ENCODE results near the gene ABHD14A. TPM values are rescaled to one million over a fixed set of nuclear protein-coding genes. Genes with fewer than 3 reads are reported as not detected.
A peak's percentile ranks its signal among the peaks of the same experiment; 100 is the strongest.

ABHD14A gene
- total and polyA plus RNA-seq, 2 of the 13 experiments (the other 11 are each of a cell fraction or from before 2014, with no cell fraction given), result 29.5 to 46.9 TPM

DNA sequence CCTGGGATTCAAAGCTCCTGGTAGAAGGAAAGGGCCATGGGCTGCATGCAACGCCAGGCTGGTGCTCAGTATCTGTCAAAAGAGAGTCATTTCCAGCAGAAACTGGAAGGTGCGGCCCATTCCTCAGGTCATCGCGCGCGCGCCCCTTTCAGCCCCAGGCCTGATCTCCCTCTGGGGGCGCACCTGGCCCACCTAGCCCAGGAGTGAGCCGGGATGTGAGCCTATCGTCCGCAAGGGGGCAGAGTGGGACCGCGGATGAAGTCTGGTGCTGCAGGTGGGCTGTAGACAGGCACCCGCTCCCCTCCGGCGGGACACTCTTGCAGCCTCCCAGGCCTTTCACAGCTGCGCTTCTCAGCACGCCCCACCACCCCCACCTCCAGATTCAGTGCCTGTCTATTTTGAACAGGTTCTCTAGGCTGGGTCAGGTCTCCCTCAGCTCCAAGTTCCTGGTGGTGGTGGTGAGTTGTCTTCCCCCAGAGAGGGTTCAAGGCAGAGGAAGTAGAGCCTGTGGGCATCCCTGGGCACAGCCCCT is 26.6 kb downstream of the ABHD14A start (continued):
- TF ChIP-seq BORCS8-MEF2B (CRISPR knock-in tag; IDR thresholded peaks at IDR 0.05) (peak; percentile 22; the same call in 1 of the 2 replicates), ESRRA (CRISPR knock-in tag; IDR thresholded peaks at IDR 0.05; ENCODE audit: low read depth) (0 out of 2 replicates have a peak, but pooled peaks have one; percentile 34), SMC3 (IDR thresholded peaks at IDR 0.05; ENCODE audit: low read length) (peak; percentile 62; the same call in 1 of the 2 replicates), IRF2 (CRISPR knock-in tag; IDR thresholded peaks at IDR 0.05) (0 out of 2 replicates have a peak, but pooled peaks have one; percentile 39), ZSCAN25 (CRISPR knock-in tag; IDR thresholded peaks at IDR 0.05) (peak; percentile 28; the same call in 1 of the 2 replicates), SP2 (CRISPR knock-in tag; IDR thresholded peaks at IDR 0.05) (no peak), ARHGAP35 (CRISPR knock-in tag; IDR thresholded peaks at IDR 0.05; ENCODE audit: borderline replicate concordance) (peak; percentile 60; the same call in 1 of the 2 replicates), ZBTB38 (CRISPR knock-in tag; IDR thresholded peaks at IDR 0.05) (0 out of 2 replicates have a peak, but pooled peaks have one; percentile 13), ZNF614 (CRISPR knock-in tag; IDR thresholded peaks at IDR 0.05; ENCODE audit: borderline replicate concordance) (peak; percentile 39; the same call in 1 of the 2 replicates), HNF1B (CRISPR knock-in tag; IDR thresholded peaks at IDR 0.05) (peak; percentile 27; the same call in 1 of the 2 replicates), GABPA (IDR thresholded peaks at IDR 0.05; ENCODE audit: low read depth, low read length) (no peak), GABPA (CRISPR knock-in tag; IDR thresholded peaks at IDR 0.05; ENCODE audit: low read depth) (0 out of 2 replicates have a peak, but pooled peaks have one; percentile 11), SAP130 (CRISPR knock-in tag; IDR thresholded peaks at IDR 0.05; ENCODE audit: low read depth) (peak; percentile 44), JARID2 (CRISPR knock-in tag; IDR thresholded peaks at IDR 0.05; ENCODE audit: insufficient replicate concordance) (peak; percentile 60), ZNF292 (CRISPR knock-in tag; IDR thresholded peaks at IDR 0.05; ENCODE audit: borderline replicate concordance, low read depth) (peak; percentile 15; the same call in 1 of the 2 replicates), ZBTB25 (CRISPR knock-in tag; IDR thresholded peaks at IDR 0.05) (0 out of 2 replicates have a peak, but pooled peaks have one; percentile 20), NR0B2 (CRISPR knock-in tag; IDR thresholded peaks at IDR 0.05) (no peak), RARA (CRISPR knock-in tag; IDR thresholded peaks at IDR 0.05) (no peak), RNF2 (conservative IDR thresholded peaks at IDR 0.05; ENCODE audit: low read depth) (no peak), ZBTB7B (CRISPR knock-in tag; IDR thresholded peaks at IDR 0.05) (peak; percentile 99), FOXA1 (IDR thresholded peaks at IDR 0.05) (no peak), FOXA1 (CRISPR knock-in tag; IDR thresholded peaks at IDR 0.05) (no peak), RFXANK (CRISPR knock-in tag; IDR thresholded peaks at IDR 0.05) (0 out of 2 replicates have a peak, but pooled peaks have one; percentile 52), ZNF331 (CRISPR knock-in tag; IDR thresholded peaks at IDR 0.05) (peak; percentile 26; the same call in 1 of the 2 replicates)
- TF ChIP-seq, protein P1, sequence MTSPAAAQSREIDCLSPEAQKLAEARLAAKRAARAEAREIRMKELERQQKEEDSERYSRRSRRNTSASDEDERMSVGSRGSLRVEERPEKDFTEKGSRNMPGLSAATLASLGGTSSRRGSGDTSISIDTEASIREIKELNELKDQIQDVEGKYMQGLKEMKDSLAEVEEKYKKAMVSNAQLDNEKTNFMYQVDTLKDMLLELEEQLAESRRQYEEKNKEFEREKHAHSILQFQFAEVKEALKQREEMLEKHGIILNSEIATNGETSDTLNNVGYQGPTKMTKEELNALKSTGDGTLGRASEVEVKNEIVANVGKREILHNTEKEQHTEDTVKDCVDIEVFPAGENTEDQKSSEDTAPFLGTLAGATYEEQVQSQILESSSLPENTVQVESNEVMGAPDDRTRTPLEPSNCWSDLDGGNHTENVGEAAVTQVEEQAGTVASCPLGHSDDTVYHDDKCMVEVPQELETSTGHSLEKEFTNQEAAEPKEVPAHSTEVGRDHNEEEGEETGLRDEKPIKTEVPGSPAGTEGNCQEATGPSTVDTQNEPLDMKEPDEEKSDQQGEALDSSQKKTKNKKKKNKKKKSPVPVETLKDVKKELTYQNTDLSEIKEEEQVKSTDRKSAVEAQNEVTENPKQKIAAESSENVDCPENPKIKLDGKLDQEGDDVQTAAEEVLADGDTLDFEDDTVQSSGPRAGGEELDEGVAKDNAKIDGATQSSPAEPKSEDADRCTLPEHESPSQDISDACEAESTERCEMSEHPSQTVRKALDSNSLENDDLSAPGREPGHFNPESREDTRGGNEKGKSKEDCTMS (CRISPR knock-in tag; conservative IDR thresholded peaks at IDR 0.05), result no peak
- TF ChIP-seq, protein P2, sequence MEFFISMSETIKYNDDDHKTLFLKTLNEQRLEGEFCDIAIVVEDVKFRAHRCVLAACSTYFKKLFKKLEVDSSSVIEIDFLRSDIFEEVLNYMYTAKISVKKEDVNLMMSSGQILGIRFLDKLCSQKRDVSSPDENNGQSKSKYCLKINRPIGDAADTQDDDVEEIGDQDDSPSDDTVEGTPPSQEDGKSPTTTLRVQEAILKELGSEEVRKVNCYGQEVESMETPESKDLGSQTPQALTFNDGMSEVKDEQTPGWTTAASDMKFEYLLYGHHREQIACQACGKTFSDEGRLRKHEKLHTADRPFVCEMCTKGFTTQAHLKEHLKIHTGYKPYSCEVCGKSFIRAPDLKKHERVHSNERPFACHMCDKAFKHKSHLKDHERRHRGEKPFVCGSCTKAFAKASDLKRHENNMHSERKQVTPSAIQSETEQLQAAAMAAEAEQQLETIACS (CRISPR knock-in tag; IDR thresholded peaks at IDR 0.05), result peak; percentile 62; the same call in 1 of the 2 replicates

Measured in HepG2 (cell line).